Osteoblast (primary cell): ENCODE data around the gene KIDINS220. TPM values are rescaled to one million over a fixed set of nuclear protein-coding genes. Genes with fewer than 3 reads are reported as not detected.
"Not testable (repeated sequence)": the region's sequence is repeated elsewhere in the genome, so short reads cannot be mapped to it uniquely, and the experiment has no call there.

ENCODE experiments used
- DNase-seq: peaks from one replicate; pipeline ENCODE4 v3.0.0; 2011; ENCODE audit warnings: low spot score, mixed read lengths; ENCODE audit not compliant: insufficient read length; ENCODE audit errors: missing footprints
- H2AFZ ChIP-seq: 2 replicates; pipeline ENCODE4 v1.6.0; 2011; ENCODE audit warnings: mild to moderate bottlenecking, low read length
- H3K27ac ChIP-seq: 2 replicates; pipeline ENCODE4 v1.5.1; 2011; ENCODE audit warnings: mild to moderate bottlenecking, low read depth, low read length, moderate library complexity
- H3K27me3 ChIP-seq: 2 replicates; pipeline ENCODE4 v1.6.0; 2012; ENCODE audit warnings: mild to moderate bottlenecking, control low read depth, inconsistent platforms, low read length, moderate library complexity; ENCODE audit not compliant: insufficient read depth
- H3K36me3 ChIP-seq: 2 replicates; pipeline ENCODE4 v1.5.1; 2011; ENCODE audit warnings: mild to moderate bottlenecking, low read length, control low read depth, moderate library complexity; ENCODE audit not compliant: insufficient read depth
- H3K4me1 ChIP-seq: 2 replicates; pipeline ENCODE4 v1.5.1; 2011; ENCODE audit warnings: mild to moderate bottlenecking, low read length, control low read depth, moderate library complexity; ENCODE audit not compliant: insufficient read depth
- H3K4me2 ChIP-seq: 2 replicates; pipeline ENCODE4 v1.6.0; 2011; ENCODE audit warnings: mild to moderate bottlenecking, low read length; ENCODE audit not compliant: insufficient read depth
- H3K4me3 ChIP-seq: fragments of 200-600 bp; sonication (generic); 3 replicates; pipeline ENCODE4 v1.5.1; 2012; ENCODE audit warnings: mild to moderate bottlenecking, low read length, inconsistent platforms; ENCODE audit not compliant: insufficient read depth
- H3K79me2 ChIP-seq: 2 replicates; pipeline ENCODE4 v1.6.0; 2012; ENCODE audit warnings: mild to moderate bottlenecking, low read length, control low read depth, inconsistent platforms; ENCODE audit not compliant: insufficient read depth
- H3K9me3 ChIP-seq: 2 replicates; pipeline ENCODE4 v1.5.1; 2011; ENCODE audit warnings: low read depth, low read length, control low read depth
- H4K20me1 ChIP-seq: 2 replicates; pipeline ENCODE4 v1.6.0; 2012; ENCODE audit warnings: mild to moderate bottlenecking, low read length, control low read depth; ENCODE audit not compliant: insufficient read depth
- CTCF ChIP-seq: IDR thresholded peaks from 2 replicates; pipeline ENCODE4 v1.5.1; 2011; ENCODE audit warnings: mild to moderate bottlenecking, low read depth, low read length, moderate library complexity; ENCODE audit errors: extremely low read depth
- total RNA-seq: library from RNA; depleted of rRNA; stranded (reverse); fragments of >200 nt; gene quantifications from 2 replicates; pipeline ENCODE4 v1.2.3, GENCODE V29; 2012

KIDINS220 gene
- total RNA-seq, 1 donor, result 134 TPM

- H3K79me2 ChIP-seq, result no peaks in the 10 kb centered on the region
- no peaks in the 10 kb centered on the region for H3K4me1 ChIP-seq
- no peak for DNase-seq
- peaks cover 29% of the 10 kb centered on the region for H3K36me3 ChIP-seq
- no peaks in the 10 kb centered on the region for H3K9me3 ChIP-seq
- H4K20me1 ChIP-seq, result no peaks in the 10 kb centered on the region
- no peak overlapping the region for H2AFZ ChIP-seq
- no peak overlapping the region for H3K27ac ChIP-seq
- H3K4me3 ChIP-seq, result no peak overlapping the region
- no peak for TF ChIP-seq CTCF
- no peaks in the 10 kb centered on the region for H3K27me3 ChIP-seq
- H3K4me2 ChIP-seq, result no peak overlapping the region
These were observed 99.7 kb downstream of the KIDINS220 start for GRCh38 chr2:8737571-8738175.

DNA sequence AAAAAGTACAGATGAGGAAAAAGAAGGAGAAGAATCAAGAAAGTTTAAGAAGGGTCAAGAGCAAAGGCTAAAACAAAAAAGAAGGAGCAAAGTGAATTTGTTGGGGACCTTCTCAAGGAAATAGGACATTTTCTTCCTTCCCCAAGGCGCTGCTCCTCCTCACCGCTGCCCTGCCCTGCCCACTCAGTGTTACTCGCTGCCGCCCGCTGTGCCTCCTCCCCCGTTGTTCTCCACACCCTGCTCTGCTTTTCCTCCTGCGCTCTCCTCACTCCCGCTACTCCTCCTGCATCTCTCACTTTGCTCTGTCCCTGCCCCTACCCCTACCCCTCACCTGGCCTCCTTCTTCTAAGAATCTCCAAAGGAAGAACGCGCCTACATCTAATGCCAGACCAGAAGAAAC is 104.8 kb downstream of the KIDINS220 start:
- H3K36me3 ChIP-seq, result peaks cover 62% of the 10 kb centered on the region
- H3K4me1 ChIP-seq, result no peaks in the 10 kb centered on the region
- H2AFZ ChIP-seq, result no peak overlapping the region
- H3K4me2 ChIP-seq, result no peak overlapping the region
- no peaks in the 10 kb centered on the region for H3K27me3 ChIP-seq
- H3K79me2 ChIP-seq, result no peaks in the 10 kb centered on the region
- no peaks in the 10 kb centered on the region for H3K9me3 ChIP-seq
- no peak overlapping the region for H3K4me3 ChIP-seq
- H4K20me1 ChIP-seq, result no peaks in the 10 kb centered on the region
- DNase-seq, result no peak
- TF ChIP-seq CTCF, result no peak
- H3K27ac ChIP-seq, result no peak overlapping the region

GRCh38 chr2:8729939-8730338 is 107.5 kb downstream of the KIDINS220 start:
- Histone ChIP-seq H3K27ac (no peak overlapping the region), H3K9me3 (no peaks in the 10 kb centered on the region), H3K4me1 (no peaks in the 10 kb centered on the region), H3K4me2 (no peak overlapping the region), H3K27me3 (no peaks in the 10 kb centered on the region), H3K36me3 (peaks cover 53% of the 10 kb centered on the region), H3K4me3 (no peak overlapping the region), H4K20me1 (no peaks in the 10 kb centered on the region), H2AFZ (no peak overlapping the region), H3K79me2 (no peaks in the 10 kb centered on the region)
- no peak for TF ChIP-seq CTCF
- peak; percentile 53 for DNase-seq

DNA sequence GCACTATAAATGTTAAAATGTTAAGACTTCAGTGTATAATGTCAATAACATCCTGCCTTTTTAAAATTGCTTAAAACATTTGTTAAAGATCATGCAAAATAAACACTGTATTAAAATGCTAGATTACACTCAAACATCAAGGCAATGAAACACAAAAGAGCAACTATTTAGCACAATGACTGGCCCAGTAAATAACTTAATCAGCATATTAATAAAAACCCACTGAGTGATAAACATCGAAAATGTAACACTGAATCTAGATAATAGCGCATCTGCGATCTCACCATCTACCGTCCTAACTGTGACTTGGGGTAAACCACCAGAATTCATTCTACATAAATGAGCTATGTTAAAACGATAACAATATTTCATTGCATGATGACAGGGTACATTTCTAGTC is 108.3 kb downstream of the KIDINS220 start:
- H4K20me1 ChIP-seq, H3K4me3 ChIP-seq, H3K79me2 ChIP-seq, H3K27ac ChIP-seq, H3K4me1 ChIP-seq, DNase-seq, H3K9me3 ChIP-seq, H3K4me2 ChIP-seq, H3K27me3 ChIP-seq, H2AFZ ChIP-seq: not testable (repeated sequence)
- H3K36me3 ChIP-seq, result peaks cover 47% of the 10 kb centered on the region
